ENCODE results near the gene KRTAP6-3.

The KRTAP6-3 gene, protein sequence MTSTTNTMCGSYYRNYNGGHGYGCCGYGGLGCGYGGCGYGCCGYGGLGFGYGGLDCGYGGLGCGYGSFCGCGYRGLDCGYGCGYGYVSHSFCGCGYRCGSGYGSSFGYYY

GRCh38 chr21:30592140-30592539 lies at the start of gene KRTAP6-3:
TSS of gene KRTAP6-3 (plus strand) at chr21:30592440. CDS start at chr21:30592446, 6 bp downstream.
- in situ Hi-C loops (cut with MboI; ENCODE audit: low sequenced_read_pairs): no loop called here

- in situ Hi-C loops (cut with MboI; ENCODE audit: low sequenced_read_pairs): no loop called here
Measured at GRCh38 chr21:30552782-30553181, 39.5 kb upstream of the KRTAP6-3 start.

DNA sequence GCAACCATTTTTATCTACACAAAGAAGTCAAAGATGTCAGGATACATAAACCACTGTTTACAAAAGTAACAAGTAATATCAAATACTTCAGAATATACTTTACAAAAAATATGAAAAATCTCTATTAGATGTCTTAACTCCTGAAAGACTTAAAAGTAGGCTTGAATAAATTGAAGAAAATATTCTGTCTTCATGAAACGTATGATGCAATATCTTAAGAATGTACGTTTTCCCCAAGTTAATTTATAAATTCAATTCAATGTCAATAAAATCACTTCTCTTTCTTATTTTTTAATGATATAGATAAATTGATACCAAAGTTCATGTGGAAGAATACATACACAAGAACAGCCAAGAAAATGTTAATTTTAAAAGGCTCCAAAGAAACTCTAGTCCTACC lies 37.1 kb upstream of the KRTAP6-3 start:
- in situ Hi-C loops (cut with MboI; ENCODE audit: low sequenced_read_pairs): no loop called here

DNA sequence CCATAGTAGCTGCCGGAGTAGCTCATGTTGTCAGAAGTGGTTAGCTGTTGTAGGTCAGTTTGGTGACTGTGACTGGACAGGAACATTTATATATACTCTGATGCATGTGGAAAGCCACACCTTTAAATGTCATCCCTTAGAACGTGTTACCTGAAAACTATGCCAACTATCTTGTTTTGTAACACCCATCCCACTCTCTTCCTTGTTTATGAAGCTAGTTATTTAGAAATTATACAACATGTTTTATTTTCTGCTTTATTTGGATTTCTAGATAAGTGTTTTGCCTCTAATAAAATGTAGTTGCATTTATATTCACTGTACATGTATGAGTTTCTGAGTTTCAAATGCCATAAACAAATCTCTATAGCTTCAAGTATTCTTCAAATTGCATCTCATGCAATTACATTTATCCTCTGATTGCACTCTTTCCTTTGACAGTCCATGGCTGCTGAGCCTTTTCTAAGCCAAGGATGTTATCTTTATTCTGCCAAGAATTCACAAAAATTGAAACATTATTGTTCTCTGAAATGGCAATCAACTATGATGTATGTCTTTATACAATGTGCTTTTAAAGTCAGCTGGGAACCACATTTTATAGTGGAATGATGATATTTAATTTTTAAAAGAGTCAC lies 30.9 kb upstream of the KRTAP6-3 start, which contains the start of gene KRTAP19-7:
Gene KRTAP19-7, minus strand, starts transcription at position 51 of the 632 bp plus-strand sequence. Its CDS starts 25 bp downstream, at position 26.
- in situ Hi-C loops (cut with MboI; ENCODE audit: low sequenced_read_pairs): no loop called here

DNA sequence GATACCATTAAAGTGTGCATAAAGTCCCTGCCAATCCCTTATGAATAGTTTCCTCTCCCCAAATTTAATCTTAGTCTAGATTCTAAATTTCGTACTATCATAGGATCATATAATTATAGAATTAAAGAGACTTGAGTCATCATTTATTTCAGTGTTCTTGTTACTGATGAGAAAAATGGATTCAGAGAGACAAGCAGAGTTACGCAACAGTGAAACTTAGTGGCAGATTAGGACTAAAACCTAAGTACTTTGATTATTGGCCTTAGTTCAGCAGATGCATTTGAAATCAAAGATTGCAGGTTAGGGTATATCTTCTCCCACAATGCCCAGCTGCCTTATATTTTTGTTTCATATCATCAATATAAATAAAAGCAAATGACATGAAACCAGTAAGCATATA lies 30.3 kb upstream of the KRTAP6-3 start:
- in situ Hi-C loops (cut with MboI; ENCODE audit: low sequenced_read_pairs): no loop called here

DNA sequence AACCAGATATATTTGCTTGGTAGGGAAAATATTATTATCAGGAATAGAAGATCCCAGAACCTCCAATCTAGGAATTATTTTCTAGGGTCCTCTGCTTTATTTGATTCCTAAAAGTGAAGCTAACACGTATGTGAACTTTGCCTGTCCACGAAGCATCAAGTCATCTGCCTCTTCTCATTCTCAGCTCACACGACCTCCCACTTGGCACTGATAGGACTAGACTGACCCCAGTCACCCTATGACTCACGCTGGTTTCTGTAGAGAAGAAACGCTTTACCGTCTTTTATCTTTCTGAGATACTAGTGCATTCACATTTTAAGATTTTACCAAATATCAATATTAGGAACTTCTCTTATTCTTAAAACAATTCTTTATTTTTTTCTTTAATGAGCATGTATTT lies 29.2 kb upstream of the KRTAP6-3 start:
- in situ Hi-C loops (cut with MboI; ENCODE audit: low sequenced_read_pairs): no loop called here

DNA sequence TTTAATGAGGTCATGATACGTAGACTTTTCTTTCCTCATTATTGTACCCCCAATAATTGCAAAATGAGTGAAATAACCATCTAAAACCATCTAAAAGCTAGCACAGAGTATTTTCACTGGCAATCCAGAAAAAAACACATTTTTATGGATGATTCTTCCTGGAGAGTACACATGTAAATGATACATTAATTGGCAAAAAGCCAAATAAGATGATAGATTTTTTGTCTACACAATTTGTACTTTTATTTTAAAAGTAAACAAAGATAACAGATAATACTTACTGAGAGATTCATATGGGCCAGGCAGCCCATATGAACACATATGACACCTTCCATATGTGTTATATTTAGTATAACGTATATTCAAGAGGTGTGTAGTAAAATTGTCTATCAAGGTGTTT lies 28.6 kb upstream of the KRTAP6-3 start:
- in situ Hi-C loops (cut with MboI; ENCODE audit: low sequenced_read_pairs): no loop called here

- in situ Hi-C loops (cut with MboI; ENCODE audit: low sequenced_read_pairs): no loop called here
Measured at GRCh38 chr21:30567617-30568016, 24.6 kb upstream of the KRTAP6-3 start.

DNA sequence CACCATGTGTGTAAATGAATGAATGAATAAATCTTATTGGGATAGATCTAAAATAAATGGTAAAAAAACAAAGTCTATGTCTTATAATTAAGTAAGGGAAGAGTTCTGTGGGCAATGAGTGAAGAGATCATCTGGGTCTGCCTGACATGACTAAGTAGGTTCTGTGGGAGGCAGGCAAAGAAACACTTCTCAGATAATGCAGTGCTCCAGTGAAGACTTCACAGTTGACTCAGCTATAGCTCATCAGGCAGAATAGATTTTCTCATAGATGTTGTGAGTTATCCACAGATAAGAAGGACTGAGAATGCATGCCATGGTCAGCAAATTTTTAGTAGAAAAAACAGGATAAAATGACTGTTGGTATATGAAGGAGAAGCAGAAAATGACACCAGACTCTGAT lies 14.5 kb upstream of the KRTAP6-3 start:
- in situ Hi-C loops (cut with MboI; ENCODE audit: low sequenced_read_pairs): no loop called here

- in situ Hi-C loops (cut with MboI; ENCODE audit: low sequenced_read_pairs): no loop called here
Measured at GRCh38 chr21:30579346-30579745, 12.9 kb upstream of the KRTAP6-3 start.

DNA sequence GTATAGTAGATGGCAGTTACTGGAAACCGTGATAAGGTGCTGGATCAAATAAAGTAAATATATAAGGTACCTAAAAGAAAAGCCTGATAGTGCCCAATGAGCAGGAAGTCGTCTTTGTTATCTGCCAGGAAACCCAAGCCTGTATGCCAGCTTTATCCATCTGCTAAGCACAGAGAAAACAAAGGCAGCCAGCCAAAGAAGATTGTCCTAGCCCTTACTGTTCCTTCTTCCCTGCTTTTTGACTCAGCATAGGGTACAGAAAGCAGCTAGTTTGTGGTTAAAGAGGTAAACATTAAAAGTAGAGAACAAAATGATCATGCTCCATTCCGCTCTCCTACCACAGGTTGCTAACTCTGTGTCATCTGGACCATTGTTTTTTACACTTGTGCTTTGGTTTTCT lies 12.1 kb upstream of the KRTAP6-3 start:
- in situ Hi-C loops (cut with MboI; ENCODE audit: low sequenced_read_pairs): no loop called here

DNA sequence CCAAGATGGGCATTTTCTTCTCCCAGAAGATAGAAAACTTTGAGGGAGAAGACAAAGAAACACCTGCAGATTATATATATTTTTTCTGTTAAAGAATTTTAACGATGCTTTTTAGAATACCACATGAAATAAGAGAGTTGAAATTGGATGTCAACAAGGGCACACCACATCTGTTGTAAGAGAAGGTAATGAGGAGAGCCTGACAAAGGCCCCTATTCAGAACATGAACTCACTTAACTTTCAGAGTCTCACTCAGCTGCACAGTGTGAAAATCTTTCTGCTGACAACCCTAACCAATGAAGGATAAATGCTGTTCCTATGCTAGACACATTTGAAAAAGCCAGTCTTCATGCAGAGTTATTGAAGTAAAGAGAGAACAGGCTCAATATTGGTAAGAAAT lies 9.4 kb upstream of the KRTAP6-3 start:
- in situ Hi-C loops (cut with MboI; ENCODE audit: low sequenced_read_pairs): no loop called here

- in situ Hi-C loops (cut with MboI; ENCODE audit: low sequenced_read_pairs): no loop called here
Measured at GRCh38 chr21:30590297-30590696, 1.9 kb upstream of the KRTAP6-3 start, which contains the start of gene KRTAP22-2. TSS of gene KRTAP22-2 (minus strand) at chr21:30590397.

DNA sequence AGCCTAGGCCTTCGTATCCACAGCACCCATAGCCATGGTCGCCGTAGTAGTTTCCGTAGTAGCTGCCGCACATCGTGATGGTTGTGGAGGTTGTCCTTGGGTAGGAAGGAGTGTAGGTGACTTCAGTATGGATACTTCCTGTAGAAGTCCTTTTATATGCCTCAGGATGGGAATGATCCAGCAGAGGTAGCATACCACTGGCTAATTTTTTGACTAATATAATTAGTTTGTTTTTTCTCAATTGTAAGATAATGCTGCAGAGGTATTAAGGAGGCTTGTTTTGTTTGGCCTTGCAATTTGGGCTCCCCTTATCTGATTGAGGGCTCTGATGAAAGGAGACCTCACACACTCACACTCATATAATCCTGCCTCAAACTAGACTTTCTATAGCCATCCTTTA lies 6.6 kb downstream of the KRTAP6-3 start, which contains the start of gene KRTAP6-2:
Gene KRTAP6-2, minus strand, starts transcription at position 101 of the 400 bp plus-strand sequence. Its CDS starts 28 bp downstream, at position 73.
- in situ Hi-C loops (cut with MboI; ENCODE audit: low sequenced_read_pairs): no loop called here

DNA sequence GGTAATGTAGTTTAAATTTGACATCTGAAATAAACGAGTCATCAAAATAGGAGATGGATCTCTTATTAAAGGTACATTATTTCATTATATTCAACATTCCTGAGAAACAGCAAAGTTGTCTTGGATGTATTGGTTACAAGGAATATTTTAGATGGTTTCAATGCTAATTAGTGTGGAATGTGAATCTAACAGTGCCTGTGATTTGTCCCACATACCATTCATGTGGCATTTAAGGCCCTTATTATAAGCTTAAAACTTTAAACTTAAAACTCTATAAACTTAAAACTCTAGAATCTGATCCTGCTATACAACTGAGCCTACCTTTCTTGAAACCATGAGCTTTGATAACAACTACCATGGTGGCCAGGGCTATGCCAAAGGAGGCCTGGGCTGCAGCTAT lies 8.5 kb downstream of the KRTAP6-3 start, which contains the start of gene KRTAP22-1:
Gene KRTAP22-1, plus strand, starts transcription at position 301 of the 400 bp plus-strand sequence.
- in situ Hi-C loops (cut with MboI; ENCODE audit: low sequenced_read_pairs): no loop called here

- in situ Hi-C loops (cut with MboI; ENCODE audit: low sequenced_read_pairs): no loop called here
Measured at GRCh38 chr21:30605968-30606367, 13.7 kb downstream of the KRTAP6-3 start.

DNA sequence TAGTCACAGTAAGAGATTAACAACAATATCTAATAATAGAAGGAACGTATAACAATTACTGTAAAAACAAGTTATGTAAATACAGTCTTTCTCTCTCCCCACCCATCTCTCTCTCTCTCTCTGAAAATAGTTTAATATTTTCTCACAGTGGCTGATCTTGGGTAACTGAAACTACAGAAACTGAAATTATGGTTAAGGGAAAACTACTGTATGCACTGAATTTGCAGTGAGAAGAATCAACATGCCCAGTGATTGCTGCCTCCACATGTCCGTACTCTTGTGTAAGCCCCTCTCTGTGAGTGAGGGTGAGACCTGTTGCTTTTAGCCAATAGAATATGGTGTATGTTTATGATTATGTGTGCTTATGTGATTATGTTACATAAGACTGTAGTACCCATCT lies 19.9 kb downstream of the KRTAP6-3 start:
- in situ Hi-C loops (cut with MboI; ENCODE audit: low sequenced_read_pairs): no loop called here

GRCh38 chr21:30613836-30614235 lies 21.6 kb downstream of the KRTAP6-3 start, which contains the start of gene KRTAP6-1:
TSS of gene KRTAP6-1 (minus strand) at chr21:30613930. CDS start at chr21:30613904, 26 bp downstream.
- in situ Hi-C loops (cut with MboI; ENCODE audit: low sequenced_read_pairs): no loop called here

DNA sequence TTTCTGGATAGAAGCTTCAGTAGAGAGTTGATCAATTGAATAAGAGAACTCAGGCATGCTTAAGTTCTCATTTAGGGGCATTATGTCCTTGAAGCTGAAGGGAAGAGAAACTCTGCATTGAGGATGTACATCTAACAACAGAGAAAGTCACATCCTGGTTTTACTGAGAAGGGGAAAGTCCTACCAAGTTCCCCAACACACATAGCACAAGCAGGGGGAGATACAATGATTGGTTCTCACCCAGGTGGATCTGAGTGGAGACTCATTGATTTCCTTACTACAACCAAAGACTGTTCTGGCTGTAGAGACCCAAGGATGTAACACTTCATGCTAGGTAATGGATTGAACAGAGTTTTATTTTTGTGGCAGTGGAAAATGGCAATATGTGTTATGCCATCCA lies 23.0 kb downstream of the KRTAP6-3 start:
- in situ Hi-C loops (cut with MboI; ENCODE audit: low sequenced_read_pairs): no loop called here

- in situ Hi-C loops (cut with MboI; ENCODE audit: low sequenced_read_pairs): no loop called here
Measured at GRCh38 chr21:30616125-30616524, 23.9 kb downstream of the KRTAP6-3 start, which contains the start of gene KRTAP20-1. TSS of gene KRTAP20-1 (plus strand) at chr21:30616425. CDS start at chr21:30616455, 30 bp downstream.

DNA sequence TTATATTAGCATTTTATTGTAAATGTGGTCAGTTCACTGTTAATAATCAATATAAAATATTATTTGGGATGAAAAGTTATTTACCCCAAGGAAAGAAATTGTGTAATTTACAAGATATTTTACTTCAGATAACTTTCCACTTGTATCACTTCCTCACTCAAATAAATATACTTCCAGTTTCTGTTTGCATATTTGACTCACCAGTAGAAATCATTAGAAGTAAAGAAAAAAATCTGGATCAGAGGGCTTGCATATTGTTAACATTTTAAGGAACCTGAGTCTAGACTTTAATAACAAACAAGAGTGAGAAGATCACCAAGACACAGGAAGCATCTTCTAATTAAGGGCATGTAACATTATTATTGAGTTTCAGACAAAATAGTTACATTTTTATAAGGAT lies 27.8 kb downstream of the KRTAP6-3 start:
- in situ Hi-C loops (cut with MboI; ENCODE audit: low sequenced_read_pairs): no loop called here

- in situ Hi-C loops (cut with MboI; ENCODE audit: low sequenced_read_pairs): no loop called here
Measured at GRCh38 chr21:30620522-30620921, 28.3 kb downstream of the KRTAP6-3 start, which contains the start of gene KRTAP20-4. TSS of gene KRTAP20-4 (plus strand) at chr21:30620627.

Measured in HL-60/S4 treated with phorbol 12-myristate 13-acetate at 8.2 ng/mL for 4 days and 3 days (cell line).